ENCODE measurements around the gene RPS8.
A peak's percentile ranks its signal among the peaks of the same experiment; 100 is the strongest.
"Not testable (repeated sequence)": the region's sequence is repeated elsewhere in the genome, so short reads cannot be mapped to it uniquely, and the experiment has no call there.

The RPS8 gene

GRCh38 chr1:44817307-44817706 is 42.0 kb downstream of the RPS8 start:
- peaks cover 3 to 4% of the 10 kb centered on the region in 2 donors for H3K36me3 ChIP-seq (ENCODE audit: control insufficient read depth in 1 of 2, insufficient read depth in 2 of 2, low read length in 2 of 2)
- no peaks in the 10 kb centered on the region for H3K27me3 ChIP-seq (ENCODE audit: low read depth, low read length)
- no peak overlapping the region for H3K4me3 ChIP-seq (ENCODE audit: low read depth in 1 of 2, low read length in 2 of 2)
- peaks cover 3 to 28% of the 10 kb centered on the region in 2 donors for H3K4me1 ChIP-seq (ENCODE audit: control insufficient read depth in 1 of 2, insufficient read depth in 2 of 2, low read length in 2 of 2)
- H3K27ac ChIP-seq (ENCODE audit: low read length) = no peak overlapping the region
- H3K9me3 ChIP-seq (ENCODE audit: control insufficient read depth in 1 of 2, low read length in 2 of 2) = no peaks in the 10 kb centered on the region

DNA sequence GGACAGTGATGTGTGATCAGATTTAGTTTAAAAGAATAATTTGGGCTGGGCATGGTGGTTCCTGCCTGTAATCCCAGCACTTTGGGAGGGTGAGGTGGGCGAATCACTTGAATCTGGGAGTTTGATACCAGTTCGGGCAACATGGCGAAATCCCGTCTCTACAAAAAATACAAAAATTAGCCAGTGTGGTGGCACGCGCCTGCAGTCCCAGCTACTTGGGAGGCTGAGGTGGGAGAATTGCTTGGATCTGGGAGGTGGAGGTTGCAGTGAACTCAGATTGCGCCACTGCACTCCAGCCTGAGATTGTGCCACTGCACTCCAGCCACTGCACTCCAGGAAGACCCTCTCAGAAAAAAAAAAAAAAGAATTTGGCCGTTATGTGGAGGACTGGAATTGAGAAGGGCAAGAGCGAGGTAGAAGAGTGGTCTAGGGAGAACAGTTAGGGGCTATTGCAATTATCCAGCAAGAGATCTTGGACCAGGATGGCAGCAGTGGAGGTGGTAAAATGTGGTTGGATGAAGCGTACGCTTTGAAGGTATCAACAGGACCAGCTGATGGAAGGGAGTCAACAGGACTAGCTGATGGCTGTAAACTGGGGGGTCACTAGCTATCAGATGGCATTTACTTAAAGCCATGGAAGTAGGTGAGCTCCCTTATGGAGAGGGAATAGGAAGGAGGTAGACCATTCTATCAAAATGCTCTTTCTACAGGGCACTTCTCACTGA is 42.6 kb downstream of the RPS8 start:
- Histone ChIP-seq H3K27ac (ENCODE audit: low read length) (no peak overlapping the region), H3K4me3 (ENCODE audit: low read depth in 1 of 2, low read length in 2 of 2) (no peak overlapping the region), H3K9me3 (ENCODE audit: control insufficient read depth in 1 of 2, low read length in 2 of 2) (no peaks in the 10 kb centered on the region), H3K27me3 (ENCODE audit: low read depth, low read length) (no peaks in the 10 kb centered on the region), H3K4me1 (ENCODE audit: control insufficient read depth in 1 of 2, insufficient read depth in 2 of 2, low read length in 2 of 2) (peaks cover 3 to 24% of the 10 kb centered on the region in 2 donors), H3K36me3 (ENCODE audit: control insufficient read depth in 1 of 2, insufficient read depth in 2 of 2, low read length in 2 of 2) (peaks cover 3 to 4% of the 10 kb centered on the region in 2 donors)

GRCh38 chr1:44819196-44819607 is 43.9 kb downstream of the RPS8 start:
- Histone ChIP-seq H3K36me3 (ENCODE audit: control insufficient read depth in 1 of 2, insufficient read depth in 2 of 2, low read length in 2 of 2) (peaks cover 3 to 4% of the 10 kb centered on the region in 2 donors), H3K9me3 (ENCODE audit: control insufficient read depth in 1 of 2, low read length in 2 of 2) (no peaks in the 10 kb centered on the region), H3K27me3 (ENCODE audit: low read depth, low read length) (no peaks in the 10 kb centered on the region), H3K4me3 (ENCODE audit: low read depth in 1 of 2, low read length in 2 of 2) (peak overlapping the region; percentile 57 to 81), H3K4me1 (ENCODE audit: control insufficient read depth in 1 of 2, insufficient read depth in 2 of 2, low read length in 2 of 2) (peaks cover 3 to 17% of the 10 kb centered on the region in 2 donors), H3K27ac (ENCODE audit: low read length) (peak overlapping the region; percentile 97)

DNA sequence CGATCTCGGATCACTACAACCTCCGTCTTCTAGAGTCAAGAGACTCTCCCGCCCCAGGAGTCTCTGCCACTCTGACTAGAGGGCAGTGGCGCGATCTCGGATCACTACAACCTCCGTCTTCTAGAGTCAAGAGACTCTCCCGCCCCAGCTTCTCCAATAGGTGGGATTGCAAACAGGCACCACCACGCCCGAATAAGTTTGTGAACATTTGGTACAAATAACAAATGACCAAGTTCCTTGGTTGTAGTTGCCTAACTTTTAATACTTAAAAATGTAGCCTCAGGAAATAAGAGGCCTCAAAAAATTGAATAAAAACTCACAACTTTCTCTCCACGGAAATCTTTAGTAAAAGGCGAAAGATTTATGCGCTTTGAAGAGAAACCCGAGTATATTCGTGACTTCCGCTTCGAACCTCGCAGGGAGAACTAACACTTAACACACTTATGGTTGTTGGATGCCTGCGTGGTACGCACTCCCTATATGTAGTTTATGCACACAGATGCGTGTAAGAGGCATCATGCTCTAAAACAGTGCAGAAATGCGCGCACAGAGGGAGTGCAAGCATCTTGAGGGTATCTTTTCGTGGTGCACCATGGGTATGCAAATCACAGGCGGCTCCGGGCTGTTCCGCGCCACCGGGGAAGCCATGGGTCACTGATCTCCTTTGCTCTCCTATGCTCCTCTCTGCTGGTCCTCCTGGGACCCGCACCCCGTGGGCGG is 44.4 kb downstream of the RPS8 start:
- Histone ChIP-seq H3K4me1 (ENCODE audit: control insufficient read depth in 1 of 2, insufficient read depth in 2 of 2, low read length in 2 of 2) (peaks cover 3 to 14% of the 10 kb centered on the region in 2 donors), H3K27me3 (ENCODE audit: low read depth, low read length) (no peaks in the 10 kb centered on the region)

GRCh38 chr1:44820328-44821239 is 45.2 kb downstream of the RPS8 start:
- Histone ChIP-seq H3K36me3 (ENCODE audit: control insufficient read depth in 1 of 2, insufficient read depth in 2 of 2, low read length in 2 of 2) (peaks cover 0 to 3% of the 10 kb centered on the region in 2 donors), H3K27ac (ENCODE audit: low read length) (peak overlapping the region; percentile 97), H3K4me3 (ENCODE audit: low read depth in 1 of 2, low read length in 2 of 2) (peak overlapping the region; percentile 57 to 81), H3K27me3 (ENCODE audit: low read depth, low read length) (no peaks in the 10 kb centered on the region), H3K4me1 (ENCODE audit: control insufficient read depth in 1 of 2, insufficient read depth in 2 of 2, low read length in 2 of 2) (peaks cover 3 to 12% of the 10 kb centered on the region in 2 donors), H3K9me3 (ENCODE audit: control insufficient read depth in 1 of 2, low read length in 2 of 2) (no peaks in the 10 kb centered on the region)

More for the DNA sequence above, 44.4 kb downstream of the RPS8 start:
- peak overlapping the region; percentile 57 to 81 for H3K4me3 ChIP-seq (ENCODE audit: low read depth in 1 of 2, low read length in 2 of 2)
- no peaks in the 10 kb centered on the region for H3K9me3 ChIP-seq (ENCODE audit: control insufficient read depth in 1 of 2, low read length in 2 of 2)
- peaks cover 3 to 4% of the 10 kb centered on the region in 2 donors for H3K36me3 ChIP-seq (ENCODE audit: control insufficient read depth in 1 of 2, insufficient read depth in 2 of 2, low read length in 2 of 2)
- H3K27ac ChIP-seq (ENCODE audit: low read length) = peak overlapping the region; percentile 97

DNA sequence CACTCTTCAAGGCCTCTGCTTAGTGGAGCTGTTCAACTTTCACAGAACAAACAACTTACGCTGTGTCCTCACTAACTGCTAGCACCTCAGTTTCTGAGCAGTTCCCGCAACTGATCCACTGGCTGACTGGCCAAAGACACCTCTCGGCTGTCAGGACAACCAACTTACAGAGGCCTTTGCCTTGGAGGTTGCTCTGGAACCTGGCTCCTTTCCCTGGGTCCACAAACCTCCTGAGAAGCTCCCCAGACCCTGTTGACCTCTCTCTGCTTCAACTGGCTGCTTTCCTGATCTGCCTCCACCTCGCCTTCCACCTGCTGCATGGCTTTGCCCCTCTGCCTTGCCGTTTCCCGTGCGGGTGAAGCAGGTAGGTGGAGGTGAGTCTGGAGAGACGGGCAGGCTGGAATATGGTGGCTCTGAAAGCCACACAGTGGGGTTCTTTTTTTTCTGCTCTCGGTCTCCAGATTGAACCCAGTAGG is 45.9 kb downstream of the RPS8 start:
- Histone ChIP-seq H3K27me3 (ENCODE audit: low read depth, low read length) (no peaks in the 10 kb centered on the region), H3K4me3 (ENCODE audit: low read depth in 1 of 2, low read length in 2 of 2) (peak overlapping the region in 1 of 2 donors; percentile 57), H3K36me3 (ENCODE audit: control insufficient read depth in 1 of 2, insufficient read depth in 2 of 2, low read length in 2 of 2) (peaks cover 0 to 3% of the 10 kb centered on the region in 2 donors), H3K27ac (ENCODE audit: low read length) (no peak overlapping the region), H3K4me1 (ENCODE audit: control insufficient read depth in 1 of 2, insufficient read depth in 2 of 2, low read length in 2 of 2) (peaks cover 3 to 12% of the 10 kb centered on the region in 2 donors), H3K9me3 (ENCODE audit: control insufficient read depth in 1 of 2, low read length in 2 of 2) (no peaks in the 10 kb centered on the region)

- peaks cover 0 to 9% of the 10 kb centered on the region in 2 donors for H3K36me3 ChIP-seq (ENCODE audit: control insufficient read depth in 1 of 2, insufficient read depth in 2 of 2, low read length in 2 of 2)
- H3K27me3 ChIP-seq (ENCODE audit: low read depth, low read length) = no peaks in the 10 kb centered on the region
- H3K4me1 ChIP-seq (ENCODE audit: control insufficient read depth in 1 of 2, insufficient read depth in 2 of 2, low read length in 2 of 2) = peaks cover 3 to 12% of the 10 kb centered on the region in 2 donors
- no peak overlapping the region for H3K4me3 ChIP-seq (ENCODE audit: low read depth in 1 of 2, low read length in 2 of 2)
- no peak overlapping the region for H3K27ac ChIP-seq (ENCODE audit: low read length)
- H3K9me3 ChIP-seq (ENCODE audit: control insufficient read depth in 1 of 2, low read length in 2 of 2) = no peaks in the 10 kb centered on the region
These were observed 46.9 kb downstream of the RPS8 start for GRCh38 chr1:44822131-44822701.

- no peak overlapping the region for H3K4me3 ChIP-seq (ENCODE audit: low read depth in 1 of 2, low read length in 2 of 2)
- no peaks in the 10 kb centered on the region for H3K27me3 ChIP-seq (ENCODE audit: low read depth, low read length)
- peaks cover 3 to 12% of the 10 kb centered on the region in 2 donors for H3K4me1 ChIP-seq (ENCODE audit: control insufficient read depth in 1 of 2, insufficient read depth in 2 of 2, low read length in 2 of 2)
- H3K9me3 ChIP-seq (ENCODE audit: control insufficient read depth in 1 of 2, low read length in 2 of 2) = no peaks in the 10 kb centered on the region
- H3K36me3 ChIP-seq (ENCODE audit: control insufficient read depth in 1 of 2, insufficient read depth in 2 of 2, low read length in 2 of 2) = peaks cover 0 to 16% of the 10 kb centered on the region in 2 donors
- no peak overlapping the region for H3K27ac ChIP-seq (ENCODE audit: low read length)
These were observed 47.7 kb downstream of the RPS8 start for GRCh38 chr1:44822981-44823451.

GRCh38 chr1:44824392-44824791 is 49.1 kb downstream of the RPS8 start:
- not testable (repeated sequence) for H3K27me3 ChIP-seq (ENCODE audit: low read depth, low read length); H3K4me1 ChIP-seq (ENCODE audit: control insufficient read depth in 1 of 2, insufficient read depth in 2 of 2, low read length in 2 of 2); H3K27ac ChIP-seq (ENCODE audit: low read length); H3K9me3 ChIP-seq (ENCODE audit: control insufficient read depth in 1 of 2, low read length in 2 of 2); H3K4me3 ChIP-seq (ENCODE audit: low read depth in 1 of 2, low read length in 2 of 2)
- H3K36me3 ChIP-seq (ENCODE audit: control insufficient read depth in 1 of 2, insufficient read depth in 2 of 2, low read length in 2 of 2) = peaks cover 0 to 21% of the 10 kb centered on the region in 2 donors

DNA sequence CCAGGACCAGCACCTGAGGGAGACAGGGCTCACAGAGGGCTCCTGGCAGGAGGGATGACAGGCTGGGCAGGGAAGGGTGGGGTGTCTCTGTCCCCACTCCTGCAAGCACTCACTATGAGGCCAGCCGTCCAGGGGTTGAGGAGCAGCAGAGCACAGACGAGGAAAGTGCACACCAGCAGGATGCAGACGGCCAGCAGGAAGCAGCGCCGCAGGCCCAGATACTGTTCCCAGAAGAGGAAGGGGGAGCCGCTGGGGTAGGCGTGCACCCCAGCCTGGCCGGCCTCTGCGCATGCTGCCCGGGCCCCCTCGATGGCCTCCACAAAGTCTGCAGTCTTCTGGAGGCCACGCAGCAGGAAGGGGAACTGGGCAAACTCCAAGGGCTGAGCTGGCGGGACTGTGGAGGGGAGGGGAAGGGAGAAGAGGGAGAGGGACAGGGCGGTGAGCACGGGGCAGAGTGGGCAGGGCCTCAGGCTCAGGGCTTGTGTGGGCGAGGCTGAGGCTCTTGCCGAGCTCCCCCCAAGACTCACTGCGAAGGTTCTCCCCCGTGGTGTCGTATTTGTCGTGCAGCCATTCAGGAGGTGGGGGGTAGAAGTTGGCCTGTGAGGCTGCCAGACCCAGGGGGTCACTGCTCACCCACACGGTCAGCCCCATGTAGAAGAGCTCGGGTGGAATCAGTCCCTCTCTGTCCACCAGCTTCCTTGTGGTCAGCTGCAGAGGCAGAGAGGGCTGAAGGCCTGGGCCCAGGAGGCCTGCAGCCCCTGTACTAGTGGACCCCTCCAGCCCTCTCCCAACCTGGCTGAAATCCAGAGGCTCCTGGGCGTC is 51.2 kb downstream of the RPS8 start:
- H3K9me3 ChIP-seq (ENCODE audit: control insufficient read depth in 1 of 2, low read length in 2 of 2) = no peaks in the 10 kb centered on the region
- no peaks in the 10 kb centered on the region for H3K4me1 ChIP-seq (ENCODE audit: control insufficient read depth in 1 of 2, insufficient read depth in 2 of 2, low read length in 2 of 2)
- H3K4me3 ChIP-seq (ENCODE audit: low read depth in 1 of 2, low read length in 2 of 2) = no peak overlapping the region
- H3K27me3 ChIP-seq (ENCODE audit: low read depth, low read length) = no peaks in the 10 kb centered on the region
- H3K36me3 ChIP-seq (ENCODE audit: control insufficient read depth in 1 of 2, insufficient read depth in 2 of 2, low read length in 2 of 2) = peaks cover 0 to 21% of the 10 kb centered on the region in 2 donors
- H3K27ac ChIP-seq (ENCODE audit: low read length) = no peak overlapping the region

All from muscle layer of duodenum (tissue), 2 donors.